ENCODE results near the gene SDF2L1.

The SDF2L1 gene

GRCh38 chr22:21622011-21622918, 19.8 kb upstream of the SDF2L1 start:
- no peak for DNase-seq

GRCh38 chr22:21622919-21623647, 19.0 kb upstream of the SDF2L1 start:
- no peak for DNase-seq

- no peak for DNase-seq
These were observed 18.5 kb upstream of the SDF2L1 start for GRCh38 chr22:21623648-21623970.

GRCh38 chr22:21624120-21624879, 17.8 kb upstream of the SDF2L1 start:
- DNase-seq = peak; percentile 20

GRCh38 chr22:21624880-21625791, 17.0 kb upstream of the SDF2L1 start:
- no peak for DNase-seq

- no peak for DNase-seq
These were observed 15.9 kb upstream of the SDF2L1 start for GRCh38 chr22:21626073-21626734.

- DNase-seq = no peak
These were observed 15.2 kb upstream of the SDF2L1 start for GRCh38 chr22:21626735-21627469.

GRCh38 chr22:21628386-21629254, 13.5 kb upstream of the SDF2L1 start:
- no peak for DNase-seq

- peak; percentile 90 for DNase-seq
These were observed 12.6 kb upstream of the SDF2L1 start, which contains the start of gene YDJC for GRCh38 chr22:21629255-21630149. Gene YDJC, minus strand, starts transcription at chr22:21630022. Its CDS starts 8 bp downstream, at chr22:21630014.

GRCh38 chr22:21631025-21631424, 11.1 kb upstream of the SDF2L1 start:
- no peak for DNase-seq

- DNase-seq = peak; percentile 34
These were observed 9.7 kb upstream of the SDF2L1 start, which contains the start of gene CCDC116 for GRCh38 chr22:21632237-21632895. Gene CCDC116, plus strand, starts transcription at chr22:21632760. Its CDS starts 422 bp downstream, at chr22:21633182.

- DNase-seq = no peak
These were observed 9.2 kb upstream of the SDF2L1 start for GRCh38 chr22:21632931-21633330.

GRCh38 chr22:21633481-21633880, 8.6 kb upstream of the SDF2L1 start:
- DNase-seq = no peak

GRCh38 chr22:21634081-21634480, 8.0 kb upstream of the SDF2L1 start:
- no peak for DNase-seq

- DNase-seq = no peak
These were observed 7.3 kb upstream of the SDF2L1 start for GRCh38 chr22:21634844-21635243.

GRCh38 chr22:21635771-21636510, 6.2 kb upstream of the SDF2L1 start:
- DNase-seq = no peak

GRCh38 chr22:21636629-21637218, 5.4 kb upstream of the SDF2L1 start:
- DNase-seq = no peak
